ENCODE measurements around the gene ACOT12. TPM values are rescaled to one million over a fixed set of nuclear protein-coding genes. Genes with fewer than 3 reads are reported as not detected.
"Not testable (repeated sequence)": the region's sequence is repeated elsewhere in the genome, so short reads cannot be mapped to it uniquely, and the experiment has no call there.

The ACOT12 gene
- 1 to 10 TPM in 1 of 3 donors, under 1 TPM in 2; 0.68 to 1.1 (median 0.79) TPM for polyA plus RNA-seq (ENCODE audit: insufficient read length in 3 of 3)

DNA sequence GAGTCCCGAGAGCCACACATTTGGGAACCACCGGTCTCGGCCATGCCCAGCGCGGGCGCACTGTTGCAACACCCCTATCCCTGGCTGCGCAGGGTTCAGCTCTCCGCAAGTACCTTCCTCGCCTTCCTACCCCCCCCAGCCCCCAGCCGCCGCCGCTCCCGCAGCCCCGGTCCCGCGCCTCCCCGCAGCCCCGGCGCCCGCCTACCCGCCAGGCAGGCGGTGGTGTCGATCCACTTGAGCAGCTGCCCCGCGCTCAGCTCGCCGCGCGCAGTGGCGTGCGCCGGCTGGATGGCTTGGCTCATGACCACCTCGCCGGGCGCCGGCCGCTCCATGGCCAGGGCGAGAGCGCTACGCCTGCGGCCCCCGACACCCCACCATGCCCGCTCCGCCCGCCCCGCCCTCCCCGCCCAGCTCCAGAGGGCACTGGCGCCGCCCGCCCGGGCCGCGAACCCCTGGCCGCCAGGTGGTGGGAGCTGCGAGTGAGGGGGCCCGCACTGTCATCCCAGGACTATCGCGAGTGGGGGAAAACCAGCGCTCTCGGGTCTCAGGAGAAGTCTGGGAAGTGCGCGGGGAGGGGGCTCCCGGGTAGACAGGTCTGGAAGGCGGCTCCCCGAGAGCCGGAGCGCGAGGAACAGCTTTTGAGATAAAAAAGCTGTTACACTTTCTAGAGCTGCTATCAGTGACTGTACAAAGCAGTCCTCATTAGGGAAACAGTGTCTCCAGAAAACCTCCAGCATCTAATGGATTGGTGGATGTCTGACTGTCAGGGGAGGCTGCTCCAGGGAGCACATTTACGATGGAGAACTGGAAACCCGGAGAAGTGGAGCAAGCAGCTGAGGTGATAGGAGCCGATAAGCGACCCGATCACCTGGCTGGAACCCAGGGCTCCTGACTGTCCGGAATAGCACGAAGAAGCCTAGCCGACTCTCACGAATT, at the start of gene ACOT12:
TSS of gene ACOT12 (minus strand) at position 352 of the 936 bp plus-strand sequence. CDS start at position 332, 20 bp downstream.
- DNase-seq (ENCODE audit: low read depth in 3 of 3, low spot score in 2 of 3): no peak

DNA sequence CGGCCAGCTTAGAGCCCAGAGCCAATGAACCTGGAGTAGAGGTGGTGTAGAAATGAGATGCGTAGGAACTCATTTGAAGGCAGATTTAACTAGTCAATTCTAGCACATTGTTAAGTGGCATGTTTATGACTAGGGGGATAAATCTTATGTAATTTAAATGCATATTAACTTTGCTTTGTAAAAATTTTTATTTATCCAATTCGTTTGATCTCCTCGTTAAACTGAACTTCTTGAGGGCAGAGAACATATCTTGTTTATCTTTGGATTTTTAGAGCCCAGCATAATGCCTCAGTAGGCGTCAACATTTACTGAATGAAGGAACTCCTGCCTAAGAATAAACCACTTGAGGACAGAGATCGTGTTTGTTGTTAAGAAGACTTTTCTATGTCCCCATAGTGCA, 41.1 kb upstream of the ACOT12 start:
- no peak for DNase-seq (ENCODE audit: low read depth in 3 of 3, low spot score in 2 of 3)

DNA sequence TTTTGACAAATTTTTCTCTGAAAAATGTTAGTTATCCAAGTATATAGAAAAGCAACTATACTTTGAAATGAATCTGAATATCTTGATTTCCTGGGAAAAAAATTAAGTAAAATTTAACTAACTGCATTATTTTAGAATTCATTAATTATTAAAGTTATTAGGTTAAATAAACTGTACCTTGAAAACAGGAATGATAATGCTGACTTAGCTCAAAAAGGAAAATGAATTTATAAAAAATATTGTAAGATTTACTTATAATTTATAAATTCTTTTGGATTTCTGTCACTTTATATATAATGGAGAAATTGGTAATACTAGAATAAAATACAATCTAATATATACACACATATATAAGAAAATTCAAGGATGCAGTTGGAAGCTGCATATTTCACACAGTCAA, 36.1 kb upstream of the ACOT12 start:
- no peak for DNase-seq (ENCODE audit: low read depth in 3 of 3, low spot score in 2 of 3)

DNA sequence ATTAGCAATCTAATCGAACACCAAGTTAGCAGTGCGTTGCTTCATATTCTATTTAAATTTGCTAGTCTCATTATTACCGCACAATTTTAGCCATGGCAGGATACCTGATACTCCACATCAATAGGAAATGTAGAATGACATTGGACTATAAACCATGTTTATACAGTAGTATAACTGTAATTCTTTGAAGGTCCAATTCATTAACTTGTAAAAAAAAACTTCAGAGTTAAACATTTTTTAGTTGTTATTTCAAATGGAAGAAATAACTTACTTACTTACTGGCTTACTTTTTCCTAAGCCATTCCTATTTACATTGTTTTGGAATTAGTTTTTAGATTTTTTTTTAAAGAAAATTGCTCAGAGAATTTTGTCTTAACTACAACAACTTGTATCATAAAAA, 35.4 kb upstream of the ACOT12 start:
- DNase-seq (ENCODE audit: low read depth in 3 of 3, low spot score in 2 of 3): no peak

DNA sequence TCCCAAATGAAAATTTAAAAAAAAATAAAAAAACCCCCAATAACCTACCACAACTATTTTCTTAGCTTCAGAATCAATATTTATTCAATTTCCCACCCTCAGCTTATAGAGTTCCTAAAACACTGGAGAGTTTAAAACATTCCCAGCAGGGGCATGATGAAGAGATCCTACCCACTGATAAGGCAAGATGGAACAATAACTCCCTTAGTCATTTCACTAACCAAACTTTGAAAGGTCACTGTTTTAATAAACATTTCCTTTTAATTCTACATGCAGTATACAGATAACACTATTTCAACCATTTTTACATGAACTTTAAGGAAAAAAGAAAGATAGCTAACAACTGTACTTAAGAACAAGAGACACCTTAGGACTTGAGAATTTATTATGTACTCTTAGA, 34.9 kb upstream of the ACOT12 start:
- DNase-seq (ENCODE audit: low read depth in 3 of 3, low spot score in 2 of 3): no peak

DNA sequence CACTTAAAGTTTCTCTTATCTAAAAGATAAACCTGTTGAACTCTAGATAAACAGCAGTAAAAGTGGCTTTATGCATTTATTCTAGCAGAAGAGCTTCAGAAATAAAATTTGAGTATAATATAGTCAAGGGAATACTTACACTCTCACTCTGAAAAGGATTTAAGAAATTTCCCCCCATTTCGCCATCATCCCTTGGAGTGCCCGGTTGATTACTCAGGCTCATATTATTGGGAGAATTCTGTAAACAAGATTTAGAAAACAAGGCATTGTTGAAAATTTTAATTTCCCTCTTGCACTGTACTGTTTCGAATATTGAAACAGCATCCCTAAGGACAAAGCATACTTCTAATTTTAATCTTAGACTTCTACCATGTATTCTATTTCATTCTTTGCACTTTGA, 34.5 kb upstream of the ACOT12 start:
- no peak for DNase-seq (ENCODE audit: low read depth in 3 of 3, low spot score in 2 of 3)

DNA sequence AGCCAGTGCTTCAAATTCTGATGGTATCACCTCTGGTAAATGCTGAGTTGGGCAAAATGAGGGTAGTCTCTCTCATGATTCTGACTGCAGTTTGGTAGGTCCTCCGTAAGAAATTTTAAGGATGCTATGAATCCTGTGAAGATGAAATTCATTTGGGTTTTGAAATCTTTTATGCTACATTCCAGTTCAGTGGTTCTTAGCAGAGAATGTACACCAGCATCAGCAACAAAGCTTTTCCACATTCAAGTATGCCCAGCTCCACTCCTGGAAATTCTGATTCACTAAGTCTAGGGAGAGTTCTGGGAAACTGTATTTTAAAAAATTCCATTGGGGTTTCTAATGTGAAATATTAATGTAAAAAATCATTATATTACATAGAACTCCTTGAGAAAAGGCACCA, 33.6 kb upstream of the ACOT12 start:
- DNase-seq (ENCODE audit: low read depth in 3 of 3, low spot score in 2 of 3): no peak

DNA sequence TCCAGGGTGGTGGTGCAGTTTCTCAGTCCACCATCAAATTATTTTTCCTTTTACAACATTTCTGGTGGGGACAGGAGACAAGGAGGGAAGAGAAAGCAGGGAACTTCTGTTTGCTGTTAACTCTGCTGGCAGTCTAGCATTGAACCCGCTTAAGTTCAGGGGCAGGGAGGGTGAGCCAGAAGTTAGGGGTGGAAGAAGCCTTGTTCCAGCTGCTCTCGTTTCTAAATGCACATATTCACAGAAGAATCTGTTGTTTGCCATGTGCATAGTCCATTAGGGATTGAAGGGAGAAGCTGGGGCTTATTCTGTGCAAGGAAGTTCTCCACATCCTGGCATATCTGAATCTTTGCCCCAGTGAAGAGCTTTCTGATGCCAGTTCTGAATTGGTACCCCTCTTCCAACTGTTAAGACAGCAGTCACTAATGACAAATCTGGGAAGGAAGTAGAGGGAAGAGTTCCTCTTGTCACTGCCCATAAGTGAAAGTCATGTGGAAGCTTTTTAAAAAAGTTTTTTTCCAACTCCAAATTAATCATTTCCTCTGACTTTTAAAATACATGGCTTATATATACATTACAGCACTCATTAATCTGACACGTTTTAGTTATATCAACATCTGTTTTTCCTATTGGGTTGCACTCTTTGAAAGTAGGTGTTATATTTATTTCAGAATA, 32.6 kb upstream of the ACOT12 start:
- DNase-seq (ENCODE audit: low read depth in 3 of 3, low spot score in 2 of 3): no peak

DNA sequence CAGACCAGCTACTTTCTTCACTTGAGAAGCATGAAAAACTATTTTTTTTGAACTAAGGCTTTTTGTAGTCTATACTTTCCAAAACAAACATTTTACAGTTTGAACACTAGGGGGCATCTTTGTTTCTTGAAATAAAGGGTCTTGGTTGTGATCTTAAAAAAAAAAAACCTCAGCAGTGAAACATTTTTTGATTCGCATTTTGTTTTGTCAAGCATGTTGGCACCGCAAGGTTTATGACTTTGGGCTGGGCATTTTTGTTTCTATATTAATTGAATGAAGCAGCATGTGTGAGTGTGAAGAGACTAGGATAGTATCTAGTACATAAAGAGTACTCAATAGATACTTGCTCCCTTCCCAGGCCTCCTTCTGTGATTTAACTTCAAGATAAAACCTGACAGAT, 31.6 kb upstream of the ACOT12 start:
- peak; percentile 23 to 61 (median 34) for DNase-seq (ENCODE audit: low read depth in 3 of 3, low spot score in 2 of 3)

DNA sequence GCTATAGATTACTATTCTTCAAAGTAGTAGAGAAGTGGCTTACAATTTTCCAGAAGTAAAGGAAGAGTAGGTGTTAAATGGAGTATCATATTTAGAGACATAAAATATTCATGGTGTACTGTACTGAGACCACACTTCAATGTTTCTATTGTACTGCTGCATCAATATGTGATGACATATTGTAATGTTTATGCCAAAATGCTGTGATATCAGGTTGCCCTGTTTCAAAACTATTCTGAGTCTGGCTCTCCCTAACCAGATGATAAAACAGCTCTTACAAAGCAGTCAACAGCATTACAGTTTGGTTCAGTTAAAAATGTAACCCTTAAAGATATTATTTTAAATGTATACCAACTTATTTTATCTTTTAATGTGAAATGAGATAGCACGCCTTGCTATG, 30.8 kb upstream of the ACOT12 start:
- DNase-seq (ENCODE audit: low read depth in 3 of 3, low spot score in 2 of 3): no peak

DNA sequence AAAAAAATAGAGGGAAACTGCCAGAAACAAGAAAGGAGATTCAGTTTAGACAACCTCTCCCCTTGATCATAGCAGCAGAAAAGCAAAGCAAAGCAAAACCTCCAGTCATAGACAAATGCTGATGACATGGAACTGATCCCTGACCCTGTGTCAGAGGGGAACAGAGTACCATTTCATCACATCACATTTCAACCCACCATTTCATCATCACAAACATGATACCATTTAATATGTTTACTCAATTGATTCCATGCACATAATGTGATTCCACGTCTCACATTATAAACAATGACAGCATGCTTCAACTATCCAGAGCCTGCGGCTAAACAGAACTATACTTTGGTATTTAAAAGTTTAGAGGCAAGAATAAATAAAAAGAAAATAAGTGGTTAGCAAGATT, 28.7 kb upstream of the ACOT12 start:
- DNase-seq (ENCODE audit: low read depth in 3 of 3, low spot score in 2 of 3): no peak

DNA sequence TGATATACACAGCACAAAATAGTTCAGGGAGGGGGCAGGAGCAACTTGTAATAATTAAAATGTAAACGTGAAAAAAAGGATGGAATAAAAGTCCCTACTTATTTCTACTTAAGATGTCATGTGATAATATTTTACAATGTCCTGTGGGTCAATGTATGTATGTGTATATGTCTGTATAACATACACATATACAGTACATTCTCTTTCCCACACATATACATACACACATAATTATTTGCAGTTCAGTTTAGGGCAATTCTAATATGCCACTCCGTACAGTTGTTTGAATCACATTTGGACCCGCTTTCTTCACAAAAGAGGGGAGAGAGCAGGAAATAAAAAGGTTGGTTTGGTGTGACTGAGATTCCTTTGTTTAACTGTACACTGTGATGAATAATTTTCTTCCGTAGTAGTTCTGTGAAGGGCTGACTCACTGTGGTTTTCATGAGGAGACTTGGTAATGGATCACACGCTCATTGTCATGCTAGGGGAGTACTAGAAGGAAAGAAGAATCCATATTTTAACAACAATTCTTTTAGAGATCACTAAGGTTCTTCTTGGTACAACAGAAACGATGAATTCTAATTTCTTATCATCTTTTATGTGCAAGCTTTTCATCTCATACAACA, 26.2 kb upstream of the ACOT12 start:
- DNase-seq (ENCODE audit: low read depth in 3 of 3, low spot score in 2 of 3): no peak

DNA sequence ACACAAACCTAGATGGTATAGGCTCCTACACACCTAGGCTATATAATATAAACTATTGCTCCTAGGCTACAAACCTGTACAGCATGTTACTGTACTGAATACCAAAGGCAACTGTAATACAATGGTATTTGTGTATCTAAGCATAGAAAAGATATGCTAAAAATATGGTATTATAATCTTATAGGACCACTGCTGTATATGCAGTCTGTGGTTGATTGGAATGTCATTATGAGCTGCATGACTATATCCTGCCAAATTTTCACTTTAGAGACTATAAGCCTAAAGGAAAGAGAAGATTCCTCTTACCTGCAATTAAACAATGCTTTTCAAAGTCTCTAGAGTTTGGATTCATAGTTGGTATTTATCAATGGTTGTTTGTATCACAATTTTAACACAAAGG, 24.7 kb upstream of the ACOT12 start:
- no peak for DNase-seq (ENCODE audit: low read depth in 3 of 3, low spot score in 2 of 3)

DNA sequence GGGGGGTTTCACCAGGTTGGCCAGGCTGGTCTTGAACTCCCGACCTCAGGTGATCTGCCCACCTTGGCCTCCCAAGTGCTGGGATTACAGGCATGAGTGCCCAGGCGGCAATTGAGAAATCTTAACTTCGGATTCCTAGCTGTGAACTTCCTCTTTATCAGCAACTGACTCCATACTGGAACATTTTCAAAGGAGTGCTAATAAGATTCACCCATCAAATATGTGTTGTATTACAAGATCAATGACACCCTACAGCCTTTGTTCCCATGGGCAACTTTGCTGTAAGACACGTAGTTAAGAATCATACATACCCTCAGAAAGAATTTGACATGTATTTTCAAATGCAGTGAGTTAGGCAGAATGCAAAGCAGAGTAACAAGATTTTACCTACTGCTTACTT, 23.1 kb upstream of the ACOT12 start:
- no peak for DNase-seq (ENCODE audit: low read depth in 3 of 3, low spot score in 2 of 3)

DNA sequence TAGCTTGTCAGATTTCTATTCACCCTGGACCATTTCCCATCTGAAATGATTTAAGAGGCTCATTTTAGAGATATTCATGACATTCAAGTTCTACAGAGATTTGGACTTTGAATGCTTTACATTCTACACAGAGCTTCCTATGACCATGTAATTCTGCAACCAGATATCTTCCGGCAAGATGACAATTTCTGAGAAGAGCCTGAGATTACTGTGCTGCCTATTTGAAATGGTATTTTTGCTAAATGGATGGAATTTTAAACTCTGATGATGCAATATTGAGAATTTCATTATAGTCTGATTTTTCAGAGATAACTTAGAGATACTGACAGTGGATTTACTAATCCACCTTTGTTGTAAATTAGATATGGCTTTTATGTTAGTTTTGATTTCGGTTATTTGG, 16.0 kb upstream of the ACOT12 start:
- DNase-seq (ENCODE audit: low read depth in 3 of 3, low spot score in 2 of 3): no peak

DNA sequence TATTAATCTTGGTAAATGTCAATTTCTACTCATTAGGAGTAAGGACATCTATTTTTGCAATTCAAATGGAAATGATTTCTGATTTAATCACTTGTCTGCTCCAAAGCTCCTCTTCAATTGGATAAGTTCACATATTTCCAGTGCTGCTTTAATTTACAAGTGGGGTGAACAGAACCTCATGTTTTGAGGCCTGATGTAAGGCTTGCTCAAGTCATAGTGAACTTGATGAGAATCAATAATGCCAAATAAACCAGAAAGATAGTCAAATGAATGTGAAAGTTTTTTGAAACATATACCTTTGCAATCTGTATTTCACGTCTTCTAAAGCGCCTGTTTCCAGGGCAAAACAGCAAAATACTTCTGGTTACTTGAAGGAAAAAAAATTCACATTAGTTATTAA, 15.4 kb upstream of the ACOT12 start:
- DNase-seq (ENCODE audit: low read depth in 3 of 3, low spot score in 2 of 3): no peak

DNA sequence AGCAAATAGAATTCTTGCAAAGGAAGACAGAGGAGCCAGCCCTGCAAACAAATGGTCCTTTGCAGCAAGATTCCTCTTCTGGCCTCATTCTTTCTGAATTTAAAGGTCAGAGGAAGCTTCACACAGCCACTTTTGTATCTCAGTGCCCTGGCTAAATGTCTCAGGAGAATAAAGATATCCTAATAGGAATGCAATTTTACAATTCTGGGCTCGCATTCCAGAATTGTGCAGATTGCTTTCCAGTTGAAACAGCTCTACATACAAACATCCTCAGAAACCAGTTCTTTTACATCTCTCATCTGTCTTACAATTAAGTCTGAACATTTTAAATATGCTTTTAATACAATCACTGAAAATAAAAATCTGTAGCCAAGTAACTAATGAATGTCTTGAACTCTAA, 14.6 kb upstream of the ACOT12 start:
- no peak for DNase-seq (ENCODE audit: low read depth in 3 of 3, low spot score in 2 of 3)

DNA sequence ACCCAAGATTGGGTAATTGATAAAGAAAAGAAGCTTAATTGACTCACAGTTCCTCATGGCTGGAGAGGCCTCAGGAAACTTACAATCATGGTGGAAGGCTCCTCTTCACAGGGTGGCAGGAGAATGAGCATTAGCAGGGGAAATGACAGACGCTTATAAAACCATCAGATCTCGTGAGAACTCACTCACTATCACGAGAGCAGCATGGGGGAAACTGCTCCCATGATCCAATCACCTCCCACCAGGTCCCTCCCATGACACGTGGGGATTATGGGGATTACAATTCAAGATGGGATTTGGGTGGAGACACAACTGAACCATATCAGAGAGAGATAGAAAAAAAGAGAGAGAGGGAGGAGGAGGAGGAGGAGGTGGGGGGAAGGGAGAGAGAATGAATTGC, 13.9 kb upstream of the ACOT12 start:
- not testable (repeated sequence) for DNase-seq (ENCODE audit: low read depth in 3 of 3, low spot score in 2 of 3)

DNA sequence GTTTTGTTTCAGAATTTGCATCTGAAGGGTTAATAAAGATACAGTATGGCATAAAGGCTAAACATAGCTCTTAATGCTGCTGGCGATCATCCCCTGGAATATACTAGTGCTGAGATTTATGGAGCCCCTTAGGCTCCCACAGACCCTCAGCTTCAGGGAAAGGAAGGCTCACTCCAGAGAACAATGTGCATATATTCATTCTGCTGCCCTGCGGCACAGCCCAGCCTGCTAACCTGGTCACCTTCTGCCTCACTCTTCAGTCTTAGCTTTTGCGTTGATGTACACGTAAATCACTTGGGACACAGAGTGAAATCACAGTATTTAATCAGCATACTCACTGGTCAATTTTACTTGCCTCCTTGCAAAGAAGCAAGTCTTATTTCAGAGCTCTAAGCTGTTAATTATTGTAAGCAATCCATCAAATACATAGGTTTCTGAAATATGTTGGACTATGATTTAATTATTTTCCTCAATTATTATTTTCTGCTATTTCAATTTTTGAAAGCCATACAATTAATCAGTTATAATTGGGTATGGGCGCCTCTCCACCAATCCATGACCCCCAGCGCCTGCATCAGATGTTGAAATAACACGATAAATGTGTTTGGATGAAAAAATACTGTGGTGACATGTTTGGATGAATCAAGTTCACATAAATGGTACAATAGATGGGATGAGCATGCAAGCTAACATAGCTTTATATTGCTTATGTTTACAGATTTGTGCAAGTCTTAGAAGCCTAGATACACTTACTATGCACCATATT, 11.4 kb upstream of the ACOT12 start:
- DNase-seq (ENCODE audit: low read depth in 3 of 3, low spot score in 2 of 3): no peak

DNA sequence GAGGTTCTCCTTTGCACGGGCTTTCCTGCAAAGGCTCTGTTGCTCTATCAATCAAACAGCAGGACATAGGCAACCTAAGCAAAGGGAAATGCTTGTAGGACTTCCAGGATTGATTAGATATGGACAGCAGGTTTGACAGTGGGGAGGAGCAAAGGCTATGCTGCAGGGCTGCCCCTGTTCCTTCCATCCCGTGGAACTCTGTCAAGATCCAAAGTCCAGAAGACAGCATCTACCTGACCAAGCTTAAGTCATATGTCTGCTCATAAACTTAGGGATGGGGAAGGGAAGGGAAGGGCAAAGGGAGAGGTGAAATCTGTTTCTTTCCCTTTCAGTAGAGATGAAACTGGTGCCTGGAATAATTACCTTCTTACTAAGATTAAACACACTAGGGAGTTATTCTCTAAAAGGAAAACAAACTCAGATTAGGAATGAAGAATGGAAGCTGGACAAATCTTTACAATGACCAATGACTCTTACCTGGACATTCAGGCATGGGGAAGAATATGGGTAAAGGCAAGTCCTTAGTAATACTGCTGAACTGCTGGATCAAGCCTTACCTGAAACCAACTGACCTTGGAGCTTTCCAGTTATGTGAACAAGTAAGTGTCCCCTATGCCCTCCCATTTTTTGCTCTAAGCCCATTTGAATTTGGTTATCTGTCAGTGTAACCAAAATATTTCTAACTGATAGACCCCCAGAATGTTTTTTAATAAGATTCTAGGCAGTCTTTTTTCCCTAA, 8.4 kb upstream of the ACOT12 start:
- DNase-seq (ENCODE audit: low read depth in 3 of 3, low spot score in 2 of 3): no peak

All from right renal cortex interstitium (tissue), 3 donors.